HAP-1 (cell line): Measurements from ENCODE around the gene FAM210B.

ENCODE experiments used
- DNase-seq, 2 experiments: peaks; one replicate each; pipeline ENCODE4 v3.0.0-alpha.2; 2016 to 2020; ENCODE audit warnings: low spot score in 2 of 2
- H3K27me3 ChIP-seq: fragments of 250-450 bp; sonication (Bioruptor Pico); 2 replicates; pipeline ENCODE4 v1.5.1; 2020; ENCODE audit warnings: low read depth, mild to moderate bottlenecking, moderate library complexity
- H3K36me3 ChIP-seq: fragments of 250-450 bp; sonication (Bioruptor Pico); replicated peaks from 2 replicates; pipeline ENCODE4 v1.5.1; 2020; ENCODE audit warnings: mild to moderate bottlenecking
- H3K4me1 ChIP-seq: fragments of 250-450 bp; sonication (Bioruptor Pico); 2 replicates; pipeline ENCODE4 v1.5.1; 2020; ENCODE audit warnings: mild to moderate bottlenecking
- H3K4me3 ChIP-seq: fragments of 250-450 bp; sonication (Bioruptor Pico); 2 replicates; pipeline ENCODE4 v1.5.1; 2020; ENCODE audit warnings: mild to moderate bottlenecking, moderate library complexity
- H3K9me3 ChIP-seq: fragments of 250-450 bp; sonication (Bioruptor Pico); 2 replicates; pipeline ENCODE4 v1.5.1; 2020; ENCODE audit warnings: mild to moderate bottlenecking, moderate library complexity
- in situ Hi-C: fragments of 300-500 bp; cut with MboI; formaldehyde crosslinking; loops from 3 replicates; pipeline ENCODE4 v1.14.3; 2020; ENCODE audit warnings: low sequenced_read_pairs, inconsistent platforms, mixed read lengths

Gene FAM210B

GRCh38 chr20:56368351-56369134, 9.8 kb downstream of the FAM210B start:
- Histone ChIP-seq H3K4me1 (no peaks in the 10 kb centered on the region), H3K36me3 (peaks cover 53% of the 10 kb centered on the region), H3K27me3 (no peaks in the 10 kb centered on the region), H3K4me3 (no peak overlapping the region), H3K9me3 (no peaks in the 10 kb centered on the region)
- in situ Hi-C loops, result no loop called here
- DNase-seq, result no peak

- in situ Hi-C loops, result no loop called here
- no peaks in the 10 kb centered on the region for H3K27me3 ChIP-seq
- no peak overlapping the region for H3K4me3 ChIP-seq
- H3K9me3 ChIP-seq, result no peaks in the 10 kb centered on the region
- H3K36me3 ChIP-seq, result peaks cover 59% of the 10 kb centered on the region
- DNase-seq, result no peak
- H3K4me1 ChIP-seq, result no peaks in the 10 kb centered on the region
Observed at GRCh38 chr20:56369179-56369578, 10.4 kb downstream of the FAM210B start.

GRCh38 chr20:56371977-56372376, 13.2 kb downstream of the FAM210B start:
- DNase-seq, result no peak
- no peaks in the 10 kb centered on the region for H3K9me3 ChIP-seq
- H3K4me3 ChIP-seq, result no peak overlapping the region
- no peaks in the 10 kb centered on the region for H3K27me3 ChIP-seq
- H3K4me1 ChIP-seq, result no peaks in the 10 kb centered on the region
- in situ Hi-C loops, result no loop called here
- peaks cover 84% of the 10 kb centered on the region for H3K36me3 ChIP-seq

DNA sequence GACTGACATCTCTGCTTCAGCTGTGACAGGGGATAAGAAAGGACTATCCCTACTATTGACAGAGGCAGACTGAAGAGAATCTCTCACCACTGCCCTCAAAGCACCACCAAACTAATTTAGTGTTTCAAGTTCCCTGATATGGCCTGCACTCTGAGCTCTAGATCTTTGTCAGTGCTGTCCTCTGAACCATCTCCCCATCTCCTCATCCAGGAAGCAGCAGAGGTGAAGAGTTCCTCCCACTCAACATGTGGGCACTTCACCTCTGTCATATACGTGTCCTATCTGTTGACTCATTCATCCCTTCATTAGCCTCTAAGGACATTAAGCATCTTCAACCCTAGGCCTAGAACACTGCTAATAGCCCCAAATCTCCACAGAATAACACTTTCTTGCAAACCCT, 14.1 kb downstream of the FAM210B start:
- Histone ChIP-seq H3K27me3 (no peaks in the 10 kb centered on the region), H3K4me1 (no peaks in the 10 kb centered on the region), H3K9me3 (no peaks in the 10 kb centered on the region), H3K36me3 (peaks cover 89% of the 10 kb centered on the region), H3K4me3 (no peak overlapping the region)
- no peak for DNase-seq
- in situ Hi-C loops, result no loop called here

GRCh38 chr20:56373942-56374341, 15.2 kb downstream of the FAM210B start:
- Histone ChIP-seq H3K36me3 (peaks cover 96% of the 10 kb centered on the region), H3K9me3 (no peaks in the 10 kb centered on the region), H3K4me3 (no peak overlapping the region), H3K27me3 (no peaks in the 10 kb centered on the region), H3K4me1 (no peaks in the 10 kb centered on the region)
- in situ Hi-C loops, result no loop called here
- no peak for DNase-seq

DNA sequence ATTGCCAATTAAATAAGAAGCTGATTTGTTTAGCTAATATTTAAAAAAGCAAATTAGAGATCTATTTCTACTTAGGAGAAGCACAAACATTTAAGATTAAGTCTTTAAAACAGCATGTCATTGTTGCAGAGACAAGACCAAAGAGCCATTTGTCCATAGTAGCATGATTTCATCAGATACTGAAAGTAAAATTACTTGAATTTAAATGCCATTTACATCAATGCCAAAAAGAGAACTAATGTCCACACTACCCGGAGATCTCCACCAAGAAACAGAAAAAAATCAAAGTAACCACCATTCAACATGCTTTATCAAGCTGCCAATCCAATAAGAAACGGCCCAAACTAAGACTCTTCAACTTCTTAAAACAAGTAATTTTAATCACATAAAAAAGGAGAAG, 17.6 kb downstream of the FAM210B start:
- Histone ChIP-seq H3K27me3 (no peaks in the 10 kb centered on the region), H3K4me3 (no peak overlapping the region), H3K36me3 (peaks cover 90% of the 10 kb centered on the region), H3K4me1 (no peaks in the 10 kb centered on the region), H3K9me3 (no peaks in the 10 kb centered on the region)
- in situ Hi-C loops, result loop anchor here (25.0 kb wide), 1 partner anchor 1011 kb away; the partner anchor contains the start of gene RBM38
- no peak for DNase-seq

- no peak for DNase-seq
- Histone ChIP-seq H3K4me1 (no peaks in the 10 kb centered on the region), H3K36me3 (peaks cover 90% of the 10 kb centered on the region), H3K4me3 (no peak overlapping the region), H3K9me3 (no peaks in the 10 kb centered on the region), H3K27me3 (no peaks in the 10 kb centered on the region)
- in situ Hi-C loops, result loop anchor here (25.0 kb wide), 1 partner anchor 1009 kb away; the partner anchor contains the start of gene RBM38
Observed at GRCh38 chr20:56378386-56378785, 19.6 kb downstream of the FAM210B start.

- DNase-seq, result no peak
- no peaks in the 10 kb centered on the region for H3K4me1 ChIP-seq
- no peaks in the 10 kb centered on the region for H3K9me3 ChIP-seq
- in situ Hi-C loops, result loop anchor here (25.0 kb wide), 1 partner anchor 1007 kb away; the partner anchor contains the start of gene RBM38
- H3K27me3 ChIP-seq, result no peaks in the 10 kb centered on the region
- H3K36me3 ChIP-seq, result peaks cover 94% of the 10 kb centered on the region
- H3K4me3 ChIP-seq, result no peak overlapping the region
Observed at GRCh38 chr20:56380375-56380774, 21.6 kb downstream of the FAM210B start.

GRCh38 chr20:56381501-56381900, 22.7 kb downstream of the FAM210B start:
- H3K4me1 ChIP-seq, result no peaks in the 10 kb centered on the region
- no peaks in the 10 kb centered on the region for H3K27me3 ChIP-seq
- H3K36me3 ChIP-seq, result peaks cover 94% of the 10 kb centered on the region
- in situ Hi-C loops, result loop anchor here (25.0 kb wide), 1 partner anchor 1006 kb away; the partner anchor contains the start of gene RBM38
- H3K4me3 ChIP-seq, result no peak overlapping the region
- no peak for DNase-seq
- no peaks in the 10 kb centered on the region for H3K9me3 ChIP-seq

- Histone ChIP-seq H3K4me1 (no peaks in the 10 kb centered on the region), H3K27me3 (no peaks in the 10 kb centered on the region), H3K4me3 (no peak overlapping the region), H3K9me3 (no peaks in the 10 kb centered on the region), H3K36me3 (peaks cover 94% of the 10 kb centered on the region)
- DNase-seq, result no peak
- in situ Hi-C loops, result loop anchor here (25.0 kb wide), 1 partner anchor 1005 kb away; the partner anchor contains the start of gene RBM38
Observed at GRCh38 chr20:56382696-56383095, 23.9 kb downstream of the FAM210B start.

DNA sequence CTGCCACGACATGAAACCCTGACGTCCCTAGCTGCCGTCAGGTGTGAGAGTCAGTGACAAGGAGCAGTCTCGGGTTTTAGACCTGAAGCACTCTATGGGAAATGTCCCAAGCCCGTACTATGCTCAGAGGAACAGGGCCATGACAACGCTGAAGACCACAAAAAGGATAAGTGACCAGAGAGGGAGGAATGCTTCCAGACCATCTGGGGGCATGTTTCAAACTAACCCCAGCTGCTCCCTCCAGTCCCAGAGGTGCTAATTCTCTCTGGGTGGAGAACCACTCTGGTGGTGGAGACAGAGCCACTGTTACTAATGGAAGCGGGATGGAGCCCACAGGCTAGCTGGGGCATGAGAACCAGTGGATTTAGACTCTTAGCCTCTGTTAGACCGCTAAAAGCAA, 24.6 kb downstream of the FAM210B start:
- no peak for DNase-seq
- H3K4me3 ChIP-seq, result no peak overlapping the region
- H3K36me3 ChIP-seq, result peaks cover 94% of the 10 kb centered on the region
- in situ Hi-C loops, result loop anchor here (25.0 kb wide), 1 partner anchor 1004 kb away; the partner anchor contains the start of gene RBM38
- H3K4me1 ChIP-seq, result no peaks in the 10 kb centered on the region; the same call in 1 of the 2 replicates
- no peaks in the 10 kb centered on the region for H3K27me3 ChIP-seq
- no peaks in the 10 kb centered on the region for H3K9me3 ChIP-seq

GRCh38 chr20:56385130-56385529, 26.4 kb downstream of the FAM210B start:
- DNase-seq, result no peak
- Histone ChIP-seq H3K9me3 (no peaks in the 10 kb centered on the region), H3K4me3 (no peak overlapping the region), H3K4me1 (no peaks in the 10 kb centered on the region; the same call in 1 of the 2 replicates), H3K27me3 (no peaks in the 10 kb centered on the region), H3K36me3 (peaks cover 98% of the 10 kb centered on the region)
- in situ Hi-C loops, result loop anchor here (25.0 kb wide), 1 partner anchor 1002 kb away; the partner anchor contains the start of gene RBM38

- Histone ChIP-seq H3K4me1 (peaks cover 4% of the 10 kb centered on the region; the same call in 1 of the 2 replicates), H3K27me3 (no peaks in the 10 kb centered on the region), H3K9me3 (no peaks in the 10 kb centered on the region), H3K36me3 (peaks cover 94% of the 10 kb centered on the region), H3K4me3 (no peak overlapping the region)
- no peak for DNase-seq
- in situ Hi-C loops, result loop anchor here (25.0 kb wide), 1 partner anchor 1001 kb away; the partner anchor contains the start of gene RBM38
Observed at GRCh38 chr20:56386219-56386618, 27.4 kb downstream of the FAM210B start.

GRCh38 chr20:56388882-56389281, 30.1 kb downstream of the FAM210B start:
- no peaks in the 10 kb centered on the region for H3K27me3 ChIP-seq
- no peak overlapping the region for H3K4me3 ChIP-seq
- peaks cover 67% of the 10 kb centered on the region for H3K36me3 ChIP-seq
- DNase-seq, result no peak
- in situ Hi-C loops, result loop anchor here (25.0 kb wide), 1 partner anchor 998 kb away; the partner anchor contains the start of gene RBM38
- no peaks in the 10 kb centered on the region for H3K9me3 ChIP-seq
- peaks cover 6% of the 10 kb centered on the region; the same call in 1 of the 2 replicates for H3K4me1 ChIP-seq
